ENCODE data around the gene ABTB2.

Gene ABTB2

DNA sequence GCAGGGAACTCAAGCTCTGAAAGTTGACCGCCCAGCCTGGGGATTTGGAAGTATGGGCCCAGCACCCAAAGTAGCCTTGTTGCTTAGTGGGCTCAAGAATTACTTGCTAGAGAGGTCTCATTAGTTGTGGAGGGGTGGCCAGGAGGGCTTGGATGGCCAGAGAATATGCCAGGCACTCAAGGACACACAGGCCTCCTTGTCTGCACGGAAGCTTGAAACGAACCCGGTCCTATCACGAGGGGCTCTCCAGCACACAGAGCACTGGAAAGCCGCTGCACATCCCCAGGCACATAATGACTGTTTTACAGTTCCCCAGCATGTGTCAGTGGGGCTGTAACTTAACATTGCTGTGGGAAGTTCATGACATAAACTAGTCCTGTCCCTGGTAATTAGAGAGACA is 196.4 kb downstream of the ABTB2 start:
- no peak for DNase-seq

DNA sequence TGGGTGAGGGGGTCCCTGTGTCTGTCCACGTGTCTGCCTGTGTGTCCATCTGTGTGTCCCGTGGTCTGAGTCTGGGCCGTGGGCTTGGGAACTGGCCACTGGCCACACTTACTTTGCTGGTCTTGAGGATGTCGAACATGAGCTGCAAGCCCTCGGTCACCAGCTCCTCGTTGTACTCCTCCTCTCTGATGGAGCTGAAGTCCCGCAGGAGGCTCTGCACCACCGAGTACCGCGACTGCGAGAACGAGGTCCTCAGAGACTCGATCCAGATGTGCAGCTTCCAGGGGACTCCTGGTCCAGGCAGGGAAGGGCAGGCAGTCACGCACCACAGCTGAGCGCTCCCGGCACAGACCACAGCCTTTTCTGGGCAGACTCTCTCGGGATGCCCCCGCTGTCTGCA is 197.0 kb downstream of the ABTB2 start:
- DNase-seq = no peak

GRCh38 chr11:34160049-34160721 is 197.6 kb downstream of the ABTB2 start:
- no peak for DNase-seq

GRCh38 chr11:34158661-34159060 is 199.1 kb downstream of the ABTB2 start:
- no peak for DNase-seq

GRCh38 chr11:34157163-34157562 is 200.6 kb downstream of the ABTB2 start:
- DNase-seq = no peak

DNA sequence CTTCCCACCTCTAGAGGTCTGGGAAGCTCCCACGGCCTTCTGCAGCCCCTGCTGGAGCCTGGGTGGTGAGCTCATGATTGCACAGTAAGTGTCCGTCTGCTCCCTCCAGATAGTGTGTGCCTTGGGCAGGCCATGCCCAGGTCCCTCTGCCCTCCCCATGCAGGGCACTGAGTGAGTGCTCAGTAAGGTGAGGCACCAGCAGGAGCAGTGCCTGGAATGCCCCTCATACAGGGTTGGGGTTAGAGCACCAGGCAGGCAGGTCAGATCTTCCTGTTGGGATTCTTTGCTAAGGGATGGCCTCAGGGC is 202.1 kb downstream of the ABTB2 start:
- no peak for DNase-seq

DNA sequence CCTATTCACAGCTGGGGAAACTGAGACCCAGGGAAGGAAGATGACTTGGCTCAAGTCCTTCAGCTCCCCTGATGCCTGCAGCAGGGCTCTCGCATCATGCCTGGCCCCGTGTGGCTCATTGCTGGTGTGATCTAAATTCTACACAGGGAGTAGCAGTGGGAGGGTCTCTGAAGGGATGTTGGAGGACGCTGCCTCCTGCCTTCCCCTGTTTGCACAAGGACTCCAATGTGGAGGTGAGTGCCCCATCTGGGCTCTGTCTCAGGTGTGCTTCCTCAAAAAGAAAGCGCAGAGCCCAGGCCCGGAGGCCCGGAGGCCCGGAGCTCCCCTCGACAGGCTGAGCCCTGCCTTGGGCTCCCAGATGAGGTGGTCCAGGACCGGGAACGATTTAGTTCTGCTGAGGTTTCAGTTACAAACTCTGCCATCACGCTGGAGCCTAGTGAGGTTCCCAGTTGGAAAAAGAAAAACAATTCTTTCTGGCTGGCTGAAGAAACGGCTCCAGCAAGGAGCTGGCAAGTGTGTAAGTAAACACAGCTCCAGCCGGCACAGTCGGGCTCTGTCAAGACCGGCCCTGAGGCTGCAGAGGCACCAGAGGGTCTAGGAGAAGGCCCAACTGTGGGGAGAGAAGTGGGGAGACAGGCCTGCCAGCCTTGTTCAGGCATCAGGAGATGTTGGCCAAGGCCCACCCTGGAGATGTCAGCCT is 202.6 kb downstream of the ABTB2 start:
- DNase-seq = no peak

- DNase-seq = no peak
Observed at GRCh38 chr11:34154059-34154875, 203.5 kb downstream of the ABTB2 start.

GRCh38 chr11:34151916-34152845 is 205.6 kb downstream of the ABTB2 start:
- DNase-seq = no peak

GRCh38 chr11:34151166-34151565 is 206.6 kb downstream of the ABTB2 start:
- DNase-seq = no peak

DNA sequence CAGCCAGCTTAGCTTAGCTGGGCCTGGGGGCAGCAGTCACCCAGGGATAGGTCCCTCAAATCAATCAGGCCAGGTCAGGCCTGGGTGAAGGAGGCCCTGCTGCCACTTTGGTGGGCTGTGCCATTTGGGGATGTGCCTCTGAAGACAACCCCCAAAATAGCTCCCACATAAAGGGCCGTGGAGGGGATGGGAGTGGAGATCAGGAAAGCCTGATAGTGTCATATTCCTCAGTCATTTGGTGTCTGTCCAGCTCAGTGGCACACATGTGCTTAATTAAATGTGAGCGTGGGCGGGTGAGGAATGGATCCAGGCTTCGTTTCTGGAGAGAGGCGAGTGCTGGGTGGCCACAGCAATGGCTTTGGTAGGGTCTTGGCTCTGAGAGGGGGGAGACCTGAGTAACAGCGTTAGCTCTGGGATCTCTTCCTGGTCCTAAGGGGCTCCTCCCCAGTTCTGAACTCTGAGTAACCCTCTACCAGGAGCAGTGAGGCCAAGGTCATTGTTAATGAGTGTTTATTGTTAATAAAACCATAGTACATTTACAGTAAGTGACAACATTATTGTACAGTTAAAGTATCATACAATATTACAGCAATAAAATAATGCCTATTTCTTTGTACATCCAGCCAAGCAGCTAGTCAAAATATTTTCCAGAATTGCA is 207.2 kb downstream of the ABTB2 start:
- DNase-seq = no peak

GRCh38 chr11:34149786-34150185 is 208.0 kb downstream of the ABTB2 start:
- no peak for DNase-seq

DNA sequence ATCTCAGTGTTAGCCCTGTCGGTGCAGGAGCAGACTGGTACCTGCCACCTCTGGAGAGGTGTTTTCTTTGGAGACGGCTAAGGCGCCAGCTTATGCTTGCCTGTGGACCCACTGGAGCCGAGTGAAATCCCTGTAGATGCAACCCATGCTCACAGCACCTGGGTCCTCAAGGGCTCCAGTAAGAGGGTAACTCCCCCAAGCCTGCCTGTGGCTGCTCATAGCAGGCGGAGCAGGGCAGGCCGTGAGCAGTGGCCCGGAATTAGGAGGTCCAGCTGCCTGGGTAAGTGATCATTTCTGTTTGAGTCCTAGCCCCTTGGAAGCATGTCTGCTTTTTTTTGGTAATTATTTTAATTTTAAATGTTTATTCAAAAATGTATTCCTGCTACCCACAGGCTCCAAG is 208.5 kb downstream of the ABTB2 start:
- DNase-seq = no peak

GRCh38 chr11:34148504-34149165 is 209.2 kb downstream of the ABTB2 start:
- peak; percentile 55 for DNase-seq

DNA sequence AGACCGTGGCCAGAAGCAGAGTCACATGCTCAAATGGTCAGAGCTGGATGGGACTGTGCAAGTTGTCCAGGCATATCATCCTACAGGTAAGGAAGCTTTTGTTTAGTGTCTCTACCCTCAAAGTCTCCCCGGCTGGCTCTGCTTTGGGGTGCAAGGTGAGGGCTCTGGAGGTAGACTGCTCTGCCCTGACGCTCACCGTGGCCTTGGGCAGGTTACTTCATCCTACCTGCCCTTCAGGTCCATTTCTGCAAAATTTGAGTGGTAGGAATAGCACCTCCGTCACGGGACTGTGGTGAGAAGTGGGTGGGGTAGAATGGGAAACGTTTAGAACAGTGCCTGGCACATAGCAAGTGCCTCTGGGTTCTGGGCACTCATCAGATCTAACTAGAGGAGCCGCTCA is 210.2 kb downstream of the ABTB2 start:
- no peak for DNase-seq

DNA sequence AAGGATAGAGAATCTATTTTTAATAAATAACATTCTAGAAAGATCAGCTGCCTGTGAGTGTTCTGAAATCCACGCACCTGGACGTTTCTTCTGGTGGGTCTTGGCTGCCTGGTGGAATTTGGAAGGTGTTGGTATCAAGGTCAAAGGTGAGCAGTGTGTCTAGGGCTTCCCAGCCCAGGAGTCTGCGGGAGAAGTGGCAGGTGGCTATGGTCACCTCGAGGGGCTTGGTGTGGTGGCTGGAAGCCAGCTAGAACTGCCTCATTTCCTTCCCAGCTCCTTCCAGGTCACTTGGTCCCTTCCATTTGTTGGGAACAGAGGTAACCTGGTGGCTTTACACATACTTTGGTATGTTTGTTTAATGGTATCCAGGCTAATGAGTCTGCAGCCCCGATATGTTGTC is 210.9 kb downstream of the ABTB2 start:
- DNase-seq = no peak

DNA sequence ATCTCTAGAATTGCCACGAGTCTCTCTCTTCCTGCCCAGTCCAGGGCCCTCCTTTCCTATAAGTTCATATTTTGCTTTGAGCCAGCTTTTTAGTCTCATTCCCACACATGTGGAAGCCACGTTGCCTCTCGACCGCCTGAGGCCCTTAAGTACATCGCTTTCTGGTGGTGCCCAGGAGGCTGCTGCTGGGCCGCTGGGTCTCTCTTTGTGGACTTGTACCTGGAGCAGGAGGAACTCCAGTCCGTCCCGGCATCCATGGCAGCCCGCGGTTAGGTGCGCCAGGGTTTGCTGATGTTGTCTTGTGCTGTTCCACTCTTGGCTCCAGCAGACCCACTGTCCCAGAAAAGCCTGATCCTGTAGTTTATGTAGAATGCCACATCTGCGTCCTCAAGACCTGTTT is 211.4 kb downstream of the ABTB2 start:
- no peak for DNase-seq

DNA sequence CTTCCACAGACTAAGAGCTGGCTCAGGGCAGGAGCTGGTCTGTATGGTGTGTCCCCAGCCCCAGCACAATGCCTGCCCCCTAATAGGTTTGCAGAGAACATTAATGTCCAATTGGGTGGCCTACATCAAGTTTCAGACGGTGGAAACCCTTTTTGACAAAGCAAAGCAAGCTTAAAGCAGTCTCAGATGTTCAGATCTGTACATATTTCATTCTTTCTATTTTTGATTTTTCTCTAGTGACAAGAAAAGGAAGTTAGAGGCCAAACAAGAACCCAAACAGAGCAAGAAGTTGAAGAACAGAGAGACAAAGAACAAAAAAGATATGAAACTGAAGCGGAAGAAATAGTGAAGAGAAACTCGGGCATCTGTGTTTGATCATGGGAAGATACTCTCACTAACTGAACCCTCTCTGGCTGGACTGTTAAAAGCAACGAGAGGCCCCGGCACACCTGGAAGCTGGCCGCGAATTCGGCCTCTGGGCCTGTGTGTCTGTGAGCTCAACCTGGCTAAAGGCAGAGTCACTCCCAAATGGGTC is 211.9 kb downstream of the ABTB2 start:
- no peak for DNase-seq

DNA sequence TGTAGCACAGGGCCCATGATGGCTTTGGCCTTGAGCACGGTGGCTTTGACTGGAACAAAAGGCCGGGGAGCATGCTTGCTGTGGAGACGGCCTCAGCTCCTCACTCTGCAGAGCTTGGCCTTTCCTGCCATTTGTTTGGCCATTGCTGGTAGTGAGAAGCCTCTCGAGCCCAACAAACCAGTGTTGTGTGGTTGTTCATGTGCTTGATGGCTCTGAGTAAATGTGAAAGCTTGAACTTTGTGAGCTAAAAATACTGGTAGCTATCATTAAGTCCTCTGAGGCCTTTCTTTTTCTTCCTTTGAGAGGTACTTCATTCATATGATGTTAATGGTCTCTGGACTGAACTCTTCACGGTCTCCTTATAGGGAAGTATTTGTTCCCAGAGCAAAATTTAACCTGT is 212.7 kb downstream of the ABTB2 start:
- no peak for DNase-seq

- DNase-seq = no peak
Observed at GRCh38 chr11:34143048-34143447, 214.8 kb downstream of the ABTB2 start.

DNA sequence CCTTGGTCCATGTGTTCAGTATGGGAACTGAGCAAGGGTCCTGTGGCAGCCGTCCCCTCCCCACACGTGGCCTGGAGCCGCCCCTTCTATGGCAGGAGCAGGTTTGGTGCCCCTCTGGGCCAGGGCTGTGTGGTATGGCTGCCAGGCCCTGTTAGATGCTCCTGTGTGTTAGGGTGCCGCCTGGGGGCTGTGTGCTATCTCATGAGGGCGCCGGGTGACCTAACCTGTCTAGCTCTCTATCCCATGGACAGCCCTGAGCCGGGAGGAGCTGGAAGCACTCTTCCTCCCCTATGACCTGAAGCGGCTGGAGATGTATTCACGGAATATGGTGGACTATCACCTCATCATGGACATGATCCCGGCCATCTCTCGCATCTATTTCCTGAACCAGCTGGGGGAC is 217.7 kb downstream of the ABTB2 start:
- no peak for DNase-seq

- DNase-seq = no peak
Observed at GRCh38 chr11:34139346-34139745, 218.5 kb downstream of the ABTB2 start.

All from NCI-H2171 treated with DMSO at 0.1 percent for 48 hours (cell line).